ENCODE data around the gene TLCD4. TPM values are rescaled to one million over a fixed set of nuclear protein-coding genes. Genes with fewer than 3 reads are reported as not detected.
A peak's percentile ranks its signal among the peaks of the same experiment; 100 is the strongest.

The TLCD4 gene
- total RNA-seq, 1 experiment from 2014 or later: 1.8 TPM

GRCh38 chr1:95084317-95085176 lies 32.6 kb upstream of the TLCD4 start:
- Histone ChIP-seq H3T11ph (ENCODE audit: low read length) (no peak overlapping the region), H3K9me3 (ENCODE audit: control insufficient read depth, low read depth, low read length) (no peaks in the 10 kb centered on the region), H3K23ac (ENCODE audit: insufficient read length, low read depth, low read length) (no peak overlapping the region), H3K9ac (ENCODE audit: extremely low read depth, insufficient read length, low read length) (no peak overlapping the region), H2BK5ac (ENCODE audit: insufficient read length, low read length) (no peak overlapping the region), H3K79me1 (ENCODE audit: insufficient read depth, low read depth, low read length, poor library complexity, severe bottlenecking) (no peaks in the 10 kb centered on the region), H2AFZ (ENCODE audit: low read length) (no peak overlapping the region), H2BK12ac (ENCODE audit: insufficient read length, low read depth, low read length) (no peak overlapping the region), H2BK120ac (ENCODE audit: low read depth, low read length, poor library complexity, severe bottlenecking) (no peak overlapping the region), H3K27me3 (ENCODE audit: insufficient read depth, low read length) (no peaks in the 10 kb centered on the region), H4K91ac (ENCODE audit: insufficient read length, low read depth, low read length) (no peak overlapping the region), H2BK20ac (ENCODE audit: low read depth, low read length, poor library complexity, severe bottlenecking) (no peak overlapping the region), H3K14ac (ENCODE audit: insufficient read depth, low read length) (no peak overlapping the region), H3K4me2 (ENCODE audit: insufficient read depth, insufficient read length, low read length) (no peak overlapping the region), H3K27ac (ENCODE audit: insufficient read length, low read depth, low read length) (no peak overlapping the region), H3K56ac (ENCODE audit: insufficient read length, low read depth, low read length) (no peak overlapping the region), H3K4ac (ENCODE audit: low read depth, low read length) (no peak overlapping the region), H2AK5ac (ENCODE audit: insufficient read length, low read length) (no peak overlapping the region), H4K5ac (ENCODE audit: insufficient read length, low read depth, low read length) (no peak overlapping the region), H2BK15ac (ENCODE audit: low read depth, low read length) (no peak overlapping the region), H3K18ac (ENCODE audit: insufficient read length, low read depth, low read length) (no peak overlapping the region), H3K4me1 (ENCODE audit: insufficient read depth, low read length) (peaks cover 12% of the 10 kb centered on the region; the same call in 1 of the 2 replicates), H4K8ac (replicated peaks; ENCODE audit: insufficient read length, low read depth, low read length) (no peak overlapping the region), H3K23me2 (ENCODE audit: insufficient read length, low read depth, low read length, poor library complexity, severe bottlenecking) (no peaks in the 10 kb centered on the region), H3K79me2 (ENCODE audit: insufficient read depth, low read length) (no peaks in the 10 kb centered on the region), H4K20me1 (ENCODE audit: control insufficient read depth, insufficient read depth, insufficient read length) (no peaks in the 10 kb centered on the region)
- no peak overlapping the region for H3K4me3 Mint-ChIP-seq
- H3K27me3 Mint-ChIP-seq (ENCODE audit: low read depth): no peaks in the 10 kb centered on the region
- peak; percentile 83 for TF ChIP-seq CTCF (conservative IDR thresholded peaks at IDR 0.05)
- peaks cover 0 to 4% (median 0%) of the 10 kb centered on the region in 3 experiments; a peak in 1 of 7 replicates for H3K36me3 Mint-ChIP-seq (ENCODE audit: insufficient read depth in 1 of 3, low read depth in 3 of 3)
- no peak overlapping the region for H3K27ac Mint-ChIP-seq
- H3K9me3 Mint-ChIP-seq: peaks cover 0 to 1% of the 10 kb centered on the region in 2 experiments; a peak in 1 of 5 replicates
- peak; percentile 49 for DNase-seq
- H3K4me1 Mint-ChIP-seq: peaks cover 22 to 23% of the 10 kb centered on the region in 2 experiments
- WGBS (ENCODE audit: extremely low coverage, insufficient read length, low lambda C conversion rate): no CpG with 5 or more reads among the region's 8 CpGs

Data from H9 (cell line).